NT2/D1 (cell line): Measurements from ENCODE around the gene PRTG.

Experiments used
- SUZ12 ChIP-seq: IDR thresholded peaks from 2 replicates; pipeline ENCODE4 v1.6.1; 2011; ENCODE audit not compliant: insufficient read length, insufficient read depth; ENCODE audit errors: extremely low read depth
- YY1 ChIP-seq: IDR thresholded peaks from 2 replicates; pipeline ENCODE4 v1.6.1; 2011; ENCODE audit not compliant: insufficient read length, insufficient read depth
- ZNF274 ChIP-seq: IDR thresholded peaks from 2 replicates; pipeline ENCODE4 v1.6.1; 2011; ENCODE audit warnings: mild to moderate bottlenecking, low read depth, low read length

DNA sequence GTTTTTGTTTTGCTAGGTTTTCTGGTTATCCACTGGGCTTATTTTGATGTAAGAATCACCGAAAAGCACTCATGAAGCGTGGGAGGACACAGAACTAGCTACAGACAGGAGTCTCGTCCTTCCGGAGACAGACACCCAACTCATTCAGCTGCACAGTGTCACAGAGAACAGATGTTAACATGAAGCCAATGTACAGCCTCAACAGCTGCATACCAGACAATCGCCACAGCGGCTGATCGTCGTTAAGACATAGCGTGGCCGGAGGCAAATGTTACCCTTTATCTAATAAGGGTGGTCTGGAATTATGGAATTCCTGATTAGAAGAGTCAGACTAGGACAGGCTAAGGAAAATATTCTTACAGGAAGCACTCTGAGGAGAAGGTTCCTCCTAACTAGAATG lies 153.7 kb downstream of the PRTG start:
- TF ChIP-seq ZNF274: no peak
- no peak for TF ChIP-seq SUZ12
- TF ChIP-seq YY1: no peak
